Activated naive CD4-positive, alpha-beta T cell treated with anti-CD3 and anti-CD28 coated beads, Interleukin-2, amount 50 U/mL, for 24 hours (primary cell): ENCODE measurements around the gene CCNK.

Experiments
- H3K27ac Mint-ChIP-seq: one replicate; pipeline ENCODE4 v1.8.0; 2021; ENCODE audit warnings: mild to moderate bottlenecking, mixed read lengths
- H3K27me3 Mint-ChIP-seq: one replicate; pipeline ENCODE4 v1.8.0; 2021; ENCODE audit warnings: mixed read lengths
- H3K36me3 Mint-ChIP-seq: one replicate; pipeline ENCODE4 v1.8.0; 2021; ENCODE audit warnings: mixed read lengths
- H3K4me1 Mint-ChIP-seq: one replicate; pipeline ENCODE4 v1.8.0; 2021; ENCODE audit warnings: mixed read lengths
- H3K4me3 Mint-ChIP-seq: one replicate; pipeline ENCODE4 v1.8.0; 2021; ENCODE audit warnings: mild to moderate bottlenecking, mixed read lengths
- H3K9me3 Mint-ChIP-seq: one replicate; pipeline ENCODE4 v1.8.0; 2021; ENCODE audit warnings: mixed read lengths

CCNK gene

GRCh38 chr14:99552572-99553216, 71.5 kb downstream of the CCNK start:
- H3K4me1 Mint-ChIP-seq, result no peaks in the 10 kb centered on the region
- no peaks in the 10 kb centered on the region for H3K27me3 Mint-ChIP-seq
- H3K9me3 Mint-ChIP-seq, result no peaks in the 10 kb centered on the region
- H3K36me3 Mint-ChIP-seq, result no peaks in the 10 kb centered on the region
- H3K27ac Mint-ChIP-seq, result no peak overlapping the region
- H3K4me3 Mint-ChIP-seq, result no peak overlapping the region

GRCh38 chr14:99554184-99554583, 73.0 kb downstream of the CCNK start:
- no peaks in the 10 kb centered on the region for H3K4me1 Mint-ChIP-seq
- no peaks in the 10 kb centered on the region for H3K36me3 Mint-ChIP-seq
- no peaks in the 10 kb centered on the region for H3K9me3 Mint-ChIP-seq
- H3K27me3 Mint-ChIP-seq, result no peaks in the 10 kb centered on the region
- H3K27ac Mint-ChIP-seq, result no peak overlapping the region
- no peak overlapping the region for H3K4me3 Mint-ChIP-seq

GRCh38 chr14:99554757-99555531, 73.7 kb downstream of the CCNK start:
- Mint-ChIP-seq H3K27ac (peak overlapping the region; percentile 41), H3K4me3 (no peak overlapping the region), H3K27me3 (no peaks in the 10 kb centered on the region), H3K4me1 (no peaks in the 10 kb centered on the region), H3K36me3 (no peaks in the 10 kb centered on the region), H3K9me3 (no peaks in the 10 kb centered on the region)

GRCh38 chr14:99556134-99556791, 75.1 kb downstream of the CCNK start:
- Mint-ChIP-seq H3K4me1 (no peaks in the 10 kb centered on the region), H3K4me3 (no peak overlapping the region), H3K27ac (no peak overlapping the region), H3K36me3 (no peaks in the 10 kb centered on the region), H3K27me3 (no peaks in the 10 kb centered on the region), H3K9me3 (no peaks in the 10 kb centered on the region)

- no peak overlapping the region for H3K4me3 Mint-ChIP-seq
- H3K27me3 Mint-ChIP-seq, result no peaks in the 10 kb centered on the region
- no peaks in the 10 kb centered on the region for H3K4me1 Mint-ChIP-seq
- H3K9me3 Mint-ChIP-seq, result no peaks in the 10 kb centered on the region
- H3K36me3 Mint-ChIP-seq, result no peaks in the 10 kb centered on the region
- no peak overlapping the region for H3K27ac Mint-ChIP-seq
These were observed 78.2 kb downstream of the CCNK start for GRCh38 chr14:99559286-99559990.

- Mint-ChIP-seq H3K4me3 (no peak overlapping the region), H3K4me1 (no peaks in the 10 kb centered on the region), H3K36me3 (no peaks in the 10 kb centered on the region), H3K9me3 (no peaks in the 10 kb centered on the region), H3K27me3 (no peaks in the 10 kb centered on the region), H3K27ac (no peak overlapping the region)
These were observed 79.2 kb downstream of the CCNK start for GRCh38 chr14:99560403-99560802.

- H3K36me3 Mint-ChIP-seq, result no peaks in the 10 kb centered on the region
- H3K4me1 Mint-ChIP-seq, result no peaks in the 10 kb centered on the region
- H3K4me3 Mint-ChIP-seq, result no peak overlapping the region
- no peaks in the 10 kb centered on the region for H3K9me3 Mint-ChIP-seq
- no peaks in the 10 kb centered on the region for H3K27me3 Mint-ChIP-seq
- no peak overlapping the region for H3K27ac Mint-ChIP-seq
These were observed 79.9 kb downstream of the CCNK start for GRCh38 chr14:99560922-99561683.

- H3K36me3 Mint-ChIP-seq, result no peaks in the 10 kb centered on the region
- H3K27me3 Mint-ChIP-seq, result no peaks in the 10 kb centered on the region
- H3K4me3 Mint-ChIP-seq, result no peak overlapping the region
- H3K27ac Mint-ChIP-seq, result no peak overlapping the region
- peaks cover under 1% of the 10 kb centered on the region for H3K4me1 Mint-ChIP-seq
- H3K9me3 Mint-ChIP-seq, result no peaks in the 10 kb centered on the region
These were observed 80.7 kb downstream of the CCNK start for GRCh38 chr14:99561864-99562263.
